SU-DHL-6 (cell line): ENCODE results near the gene PSMD3.

ENCODE experiments used
- H2AFZ ChIP-seq: fragments of 200-600 bp; sonication (generic); 2 replicates; pipeline ENCODE4 v1.6.1; 2014; ENCODE audit warnings: low read depth, mild to moderate bottlenecking, moderate library complexity, mixed read lengths, antibody characterized with exemption, low read length; ENCODE audit not compliant: severe bottlenecking
- H3F3A ChIP-seq: fragments of 200-600 bp; shearing (Covaris generic); 2 replicates; pipeline ENCODE4 v1.6.0; 2016; ENCODE audit warnings: antibody characterized with exemption, mild to moderate bottlenecking; ENCODE audit not compliant: insufficient read depth
- H3K27ac ChIP-seq: fragments of 200-600 bp; sonication (generic); 2 replicates; pipeline ENCODE4 v1.5.1; 2016; ENCODE audit warnings: low read depth, mild to moderate bottlenecking, low read length, moderate library complexity, mixed read lengths
- H3K27me3 ChIP-seq: fragments of 200-600 bp; sonication (generic), shearing (Covaris generic); 2 replicates; pipeline ENCODE4 v1.6.0; 2014; ENCODE audit warnings: mild to moderate bottlenecking, low read length
- H3K36me3 ChIP-seq: fragments of 200-600 bp; sonication (generic); 2 replicates; pipeline ENCODE4 v1.6.1; 2014; ENCODE audit warnings: mild to moderate bottlenecking, low read length, mixed read lengths
- H3K4me2 ChIP-seq: fragments of 300-600, 200-600 bp; shearing (Covaris generic), sonication (generic); 2 replicates; pipeline ENCODE4 v1.6.0; 2014; ENCODE audit warnings: low read length, low read depth, mild to moderate bottlenecking; ENCODE audit not compliant: poor library complexity, severe bottlenecking
- H3K4me3 ChIP-seq: fragments of 200-600 bp; sonication (generic); 2 replicates; pipeline ENCODE4 v1.5.1; 2014; ENCODE audit warnings: antibody characterized with exemption, low read length, mild to moderate bottlenecking, mixed read lengths; ENCODE audit not compliant: insufficient read depth, poor library complexity, severe bottlenecking
- H3K79me2 ChIP-seq: fragments of 200-600 bp; sonication (generic); 2 replicates; pipeline ENCODE4 v1.6.1; 2014; ENCODE audit warnings: mild to moderate bottlenecking, low read length, moderate library complexity; ENCODE audit not compliant: insufficient read depth
- H3K9ac ChIP-seq: fragments of 200-600 bp; sonication (generic); 2 replicates; pipeline ENCODE4 v1.7.0; 2014; ENCODE audit warnings: mild to moderate bottlenecking, low read length
- H3K9me2 ChIP-seq: fragments of 200-600 bp; sonication (generic); replicated peaks from 2 replicates; pipeline ENCODE4 v1.6.1; 2014; ENCODE audit warnings: low read length; ENCODE audit not compliant: insufficient read depth
- H3K9me3 ChIP-seq: fragments of 200-600 bp; sonication (generic); 2 replicates; pipeline ENCODE4 v1.6.1; 2014; ENCODE audit warnings: low read length, mixed read lengths; ENCODE audit not compliant: insufficient read depth
- H4K20me1 ChIP-seq: fragments of 200-600 bp; sonication (generic); 2 replicates; pipeline ENCODE4 v1.6.1; 2014; ENCODE audit warnings: low read depth, mild to moderate bottlenecking, antibody characterized with exemption, low read length, moderate library complexity, mixed read lengths
- EZH2phosphoT487 ChIP-seq: fragments of 200-600 bp; sonication (generic), shearing (Covaris generic); conservative IDR thresholded peaks from 2 replicates; pipeline ENCODE4 v1.6.1; 2018; ENCODE audit warnings: mild to moderate bottlenecking, antibody characterized with exemption, low read length, moderate library complexity, mixed read lengths
- TF ChIP-seq, protein P1 (sequence below): fragments of 200-600 bp; sonication (generic); IDR thresholded peaks from one replicate; pipeline ENCODE4 v1.5.1; 2017; ENCODE audit warnings: antibody characterized with exemption, mild to moderate bottlenecking, low read length, moderate library complexity; ENCODE audit not compliant: insufficient read depth, poor library complexity, severe bottlenecking

Gene PSMD3

DNA sequence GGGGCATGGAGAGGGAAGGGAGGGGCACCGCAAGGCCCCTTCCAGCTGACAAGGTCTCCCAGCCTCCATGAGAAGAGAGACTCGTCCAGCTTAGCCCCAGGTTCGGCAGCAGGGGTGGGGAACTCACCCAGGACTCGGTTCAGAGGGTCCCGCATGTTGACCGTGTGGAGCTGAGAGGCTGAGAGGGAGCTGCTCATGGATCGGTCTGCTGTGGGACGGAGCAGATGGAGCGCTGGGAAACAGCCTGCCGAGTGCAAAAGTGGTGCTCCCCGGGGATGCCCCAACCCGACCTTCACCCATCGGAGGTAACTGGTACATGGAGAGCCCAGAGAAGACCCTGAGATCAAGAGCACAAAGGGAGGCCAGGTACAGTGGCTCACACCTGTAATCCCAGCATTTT is 39.5 kb downstream of the PSMD3 start:
- Histone ChIP-seq H3F3A (no peaks in the 10 kb centered on the region), H3K9ac (no peak overlapping the region), H3K4me3 (no peak overlapping the region), H3K4me2 (no peak overlapping the region), H3K27ac (no peak overlapping the region), H3K79me2 (no peaks in the 10 kb centered on the region), H3K9me3 (no peaks in the 10 kb centered on the region), H3K9me2 (no peaks in the 10 kb centered on the region), H3K36me3 (no peaks in the 10 kb centered on the region), H2AFZ (no peak overlapping the region), H4K20me1 (no peaks in the 10 kb centered on the region), H3K27me3 (no peaks in the 10 kb centered on the region)
- TF ChIP-seq, protein P1, sequence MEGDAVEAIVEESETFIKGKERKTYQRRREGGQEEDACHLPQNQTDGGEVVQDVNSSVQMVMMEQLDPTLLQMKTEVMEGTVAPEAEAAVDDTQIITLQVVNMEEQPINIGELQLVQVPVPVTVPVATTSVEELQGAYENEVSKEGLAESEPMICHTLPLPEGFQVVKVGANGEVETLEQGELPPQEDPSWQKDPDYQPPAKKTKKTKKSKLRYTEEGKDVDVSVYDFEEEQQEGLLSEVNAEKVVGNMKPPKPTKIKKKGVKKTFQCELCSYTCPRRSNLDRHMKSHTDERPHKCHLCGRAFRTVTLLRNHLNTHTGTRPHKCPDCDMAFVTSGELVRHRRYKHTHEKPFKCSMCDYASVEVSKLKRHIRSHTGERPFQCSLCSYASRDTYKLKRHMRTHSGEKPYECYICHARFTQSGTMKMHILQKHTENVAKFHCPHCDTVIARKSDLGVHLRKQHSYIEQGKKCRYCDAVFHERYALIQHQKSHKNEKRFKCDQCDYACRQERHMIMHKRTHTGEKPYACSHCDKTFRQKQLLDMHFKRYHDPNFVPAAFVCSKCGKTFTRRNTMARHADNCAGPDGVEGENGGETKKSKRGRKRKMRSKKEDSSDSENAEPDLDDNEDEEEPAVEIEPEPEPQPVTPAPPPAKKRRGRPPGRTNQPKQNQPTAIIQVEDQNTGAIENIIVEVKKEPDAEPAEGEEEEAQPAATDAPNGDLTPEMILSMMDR: no peak
- no peak for TF ChIP-seq EZH2phosphoT487

DNA sequence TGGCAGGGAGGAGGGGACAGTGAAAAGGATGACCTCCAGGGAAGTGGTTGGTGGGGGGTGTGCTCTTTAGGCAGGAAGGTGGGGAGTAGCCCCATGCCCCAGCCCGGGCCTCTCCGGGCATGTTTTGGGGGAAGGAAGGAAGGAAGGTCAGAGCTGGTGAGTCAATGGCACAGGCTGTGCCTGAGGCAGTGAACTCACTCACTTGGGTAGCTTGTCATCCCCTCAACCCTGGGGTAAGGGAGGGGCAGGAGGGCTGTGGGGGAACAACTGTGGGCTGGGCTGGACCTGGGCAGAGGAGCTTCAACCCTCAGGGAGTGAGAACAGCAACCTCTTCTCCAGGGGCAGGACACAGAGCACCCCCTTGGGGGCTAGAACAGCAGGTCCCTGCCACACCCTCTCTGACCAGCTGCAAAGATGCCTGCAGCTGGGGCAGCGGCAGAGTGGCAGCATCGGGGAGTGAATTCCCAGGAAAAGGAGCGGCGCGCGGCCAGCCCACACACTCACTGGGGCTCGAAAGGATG is 40.9 kb downstream of the PSMD3 start:
- no peak for TF ChIP-seq EZH2phosphoT487
- TF ChIP-seq, protein P1: no peak
- no peak overlapping the region for H3K4me3 ChIP-seq
- H3K79me2 ChIP-seq: no peaks in the 10 kb centered on the region
- H3K36me3 ChIP-seq: no peaks in the 10 kb centered on the region
- no peaks in the 10 kb centered on the region for H3K27me3 ChIP-seq
- no peaks in the 10 kb centered on the region for H4K20me1 ChIP-seq
- H3K4me2 ChIP-seq: no peak overlapping the region
- no peaks in the 10 kb centered on the region for H3K9me2 ChIP-seq
- H3F3A ChIP-seq: no peaks in the 10 kb centered on the region
- H2AFZ ChIP-seq: no peak overlapping the region
- no peak overlapping the region for H3K9ac ChIP-seq
- H3K27ac ChIP-seq: no peak overlapping the region
- no peaks in the 10 kb centered on the region for H3K9me3 ChIP-seq

DNA sequence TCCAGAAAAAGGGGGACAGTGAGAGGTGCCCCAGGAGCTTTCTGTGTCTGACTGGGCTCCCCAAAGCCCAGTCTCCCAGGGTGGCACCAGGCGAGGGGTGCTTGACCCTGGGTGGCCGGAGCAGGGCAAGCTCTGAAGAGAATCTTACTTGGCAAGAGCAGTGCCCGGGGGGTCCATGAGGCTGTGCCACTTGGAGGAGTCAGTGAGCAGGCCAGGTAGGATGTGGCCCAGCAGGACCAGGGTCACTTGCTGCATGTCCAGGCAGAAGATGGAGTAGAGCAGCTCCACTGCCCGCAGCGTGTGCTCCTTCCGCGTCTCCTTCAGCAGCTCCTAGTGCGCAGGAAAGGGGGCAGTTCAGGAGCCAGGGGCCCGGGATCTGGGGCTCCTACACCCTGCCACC is 41.9 kb downstream of the PSMD3 start:
- no peak overlapping the region for H3K4me2 ChIP-seq
- H2AFZ ChIP-seq: no peak overlapping the region
- H3K79me2 ChIP-seq: no peaks in the 10 kb centered on the region
- H4K20me1 ChIP-seq: no peaks in the 10 kb centered on the region
- no peak overlapping the region for H3K27ac ChIP-seq
- H3K4me3 ChIP-seq: no peak overlapping the region
- TF ChIP-seq, protein P1: no peak
- no peak for TF ChIP-seq EZH2phosphoT487
- H3K36me3 ChIP-seq: no peaks in the 10 kb centered on the region
- H3K27me3 ChIP-seq: no peaks in the 10 kb centered on the region
- H3K9me3 ChIP-seq: no peaks in the 10 kb centered on the region
- no peaks in the 10 kb centered on the region for H3K9me2 ChIP-seq
- no peaks in the 10 kb centered on the region for H3F3A ChIP-seq
- no peak overlapping the region for H3K9ac ChIP-seq
